Testis (tissue), 2 donors: ENCODE measurements around the gene CCDC82.

ENCODE experiments used
- CTCF ChIP-seq, 3 experiments: fragments of 450-650 bp in 2 of 3; fragments of 200-600 bp in 1 of 3; sonication (generic) in 1 of 3; IDR thresholded peaks; one replicate each; pipeline ENCODE4 v1.5.1; 2016 to 2019; ENCODE audit warnings: antibody characterized with exemption in 3 of 3, mild to moderate bottlenecking in 2 of 3, moderate library complexity in 1 of 3
- POLR2A ChIP-seq: fragments of 450-650 bp; IDR thresholded peaks from one replicate; pipeline ENCODE4 v1.6.1; 2017; ENCODE audit warnings: antibody characterized with exemption, mild to moderate bottlenecking, moderate library complexity

GRCh38 chr11:96394773-96395172 is 5.1 kb upstream of the CCDC82 start:
- no peak for TF ChIP-seq CTCF (IDR thresholded peaks at IDR 0.05)
- TF ChIP-seq POLR2A, result no peak
